T47D (cell line): Measurements from ENCODE around the gene PRDM5.
A peak's percentile ranks its signal among the peaks of the same experiment; 100 is the strongest.

Source experiments
- DNase-seq, 2 experiments: peaks; one replicate each; pipeline versions ENCODE4 v3.0.0 to v3.0.0-alpha.2; 2011 to 2012; ENCODE audit warnings: low read depth in 1 of 2, low spot score in 1 of 2
- JUND ChIP-seq: IDR thresholded peaks from 2 replicates; pipeline ENCODE4 v1.6.1; 2012; ENCODE audit warnings: low read depth
- in situ Hi-C: cut with HindIII; loops from 2 replicates; pipeline ENCODE4 v1.10.0; 2016; ENCODE audit warnings: low sequenced_read_pairs, low pct_unique_long_range_greater_than_20kb

Gene PRDM5

GRCh38 chr4:120736312-120736711 is 186.2 kb downstream of the PRDM5 start:
- in situ Hi-C loops = no loop called here
- no peak for TF ChIP-seq JUND
- no peak for DNase-seq

GRCh38 chr4:120733968-120734367 is 188.6 kb downstream of the PRDM5 start:
- no peak for TF ChIP-seq JUND
- in situ Hi-C loops = no loop called here
- DNase-seq = no peak

GRCh38 chr4:120733054-120733453 is 189.5 kb downstream of the PRDM5 start:
- DNase-seq = no peak
- in situ Hi-C loops = no loop called here
- TF ChIP-seq JUND = no peak

GRCh38 chr4:120731561-120731960 is 191.0 kb downstream of the PRDM5 start:
- in situ Hi-C loops = no loop called here
- no peak for DNase-seq

GRCh38 chr4:120730777-120731320 is 191.7 kb downstream of the PRDM5 start:
- in situ Hi-C loops = no loop called here
- TF ChIP-seq JUND = no peak
- no peak for DNase-seq

More at GRCh38 chr4:120731561-120731960, 191.0 kb downstream of the PRDM5 start:
- TF ChIP-seq JUND = no peak

GRCh38 chr4:120728892-120729675 is 193.4 kb downstream of the PRDM5 start:
- in situ Hi-C loops = no loop called here
- TF ChIP-seq JUND = no peak
- DNase-seq = no peak

- in situ Hi-C loops = no loop called here
- no peak for DNase-seq
- no peak for TF ChIP-seq JUND
Observed at GRCh38 chr4:120725639-120726580, 196.6 kb downstream of the PRDM5 start.

GRCh38 chr4:120724656-120725055 is 197.9 kb downstream of the PRDM5 start:
- DNase-seq = no peak
- no peak for TF ChIP-seq JUND
- in situ Hi-C loops = no loop called here

GRCh38 chr4:120723986-120724385 is 198.5 kb downstream of the PRDM5 start:
- no peak for DNase-seq
- in situ Hi-C loops = no loop called here
- no peak for TF ChIP-seq JUND

GRCh38 chr4:120723105-120723504 is 199.4 kb downstream of the PRDM5 start:
- no peak for DNase-seq
- TF ChIP-seq JUND = no peak
- in situ Hi-C loops = no loop called here

- DNase-seq = no peak
- in situ Hi-C loops = no loop called here
- TF ChIP-seq JUND = no peak
Observed at GRCh38 chr4:120722655-120723054, 199.9 kb downstream of the PRDM5 start.

- in situ Hi-C loops = no loop called here
- no peak for TF ChIP-seq JUND
- DNase-seq = no peak
Observed at GRCh38 chr4:120720354-120720934, 202.1 kb downstream of the PRDM5 start.

GRCh38 chr4:120718979-120719566 is 203.5 kb downstream of the PRDM5 start:
- in situ Hi-C loops = no loop called here
- peak in 1 of 2 experiments; percentile 56 for DNase-seq
- no peak for TF ChIP-seq JUND
